Measurements from ENCODE around the gene MED16.

Gene MED16
- total RNA-seq = 33.2 to 89.8 (median 45.4) reads per million in 9 experiments

GRCh38 chr19:892894-893689 lies at the start of gene MED16, which contains the start of gene RNU6-9:
Gene MED16 (minus strand): TSS chr19:893187. CDS start chr19:891131, 2,056 bp downstream.
Gene RNU6-9 (plus strand): TSS chr19:893484.
- H3K4me3 Mint-ChIP-seq = peak within 1 kb of the TSS; percentile 95 to 96
- peak; percentile 87 to 88 (median 88) for DNase-seq
- peak; percentile 97 for ATAC-seq (replicated peaks)
- peaks cover 52% of the 10 kb centered on the region for H3K36me3 Mint-ChIP-seq (ENCODE audit: insufficient read depth)
- H3K27me3 Mint-ChIP-seq = no peaks in the 10 kb centered on the region
- H3K9me3 Mint-ChIP-seq = no peaks in the 10 kb centered on the region
- H3K4me1 Mint-ChIP-seq (ENCODE audit: low read depth in 2 of 2) = peaks cover 16 to 18% of the 10 kb centered on the region in 2 donors
- H3K27ac Mint-ChIP-seq = peak within 1 kb of the TSS; percentile 100

GRCh38 chr19:942133-942645 lies 49.2 kb upstream of the MED16 start:
- H3K4me1 Mint-ChIP-seq (ENCODE audit: low read depth in 2 of 2) = peaks cover 18 to 23% of the 10 kb centered on the region in 2 donors
- DNase-seq = no peak
- H3K27me3 Mint-ChIP-seq = no peaks in the 10 kb centered on the region
- ATAC-seq (replicated peaks) = no peak
- peaks cover 0 to 2% of the 10 kb centered on the region in 2 donors for H3K9me3 Mint-ChIP-seq
- no peak overlapping the region for H3K4me3 Mint-ChIP-seq
- no peak overlapping the region for H3K27ac Mint-ChIP-seq
- H3K36me3 Mint-ChIP-seq (ENCODE audit: insufficient read depth) = peaks cover 11% of the 10 kb centered on the region

GRCh38 chr19:941292-942132 lies 48.5 kb upstream of the MED16 start:
- Mint-ChIP-seq H3K4me1 (ENCODE audit: low read depth in 2 of 2) (peaks cover 18 to 23% of the 10 kb centered on the region in 2 donors), H3K4me3 (peak overlapping the region; percentile 71 to 72), H3K36me3 (ENCODE audit: insufficient read depth) (peaks cover 11% of the 10 kb centered on the region), H3K27me3 (no peaks in the 10 kb centered on the region), H3K27ac (peak overlapping the region; percentile 17 to 82), H3K9me3 (peaks cover 0 to 2% of the 10 kb centered on the region in 2 donors)
- DNase-seq (no peak), ATAC-seq (replicated peaks) (peak; percentile 2)

GRCh38 chr19:940591-941291 lies 47.8 kb upstream of the MED16 start:
- Mint-ChIP-seq H3K36me3 (ENCODE audit: insufficient read depth) (peaks cover 11% of the 10 kb centered on the region), H3K4me1 (ENCODE audit: low read depth in 2 of 2) (peaks cover 18 to 23% of the 10 kb centered on the region in 2 donors)
- peak; percentile 70 to 72 (median 70) for DNase-seq

GRCh38 chr19:939922-940321 lies 46.9 kb upstream of the MED16 start:
- Mint-ChIP-seq H3K4me1 (ENCODE audit: low read depth in 2 of 2) (peaks cover 18 to 21% of the 10 kb centered on the region in 2 donors), H3K27me3 (no peaks in the 10 kb centered on the region), H3K27ac (peak overlapping the region; percentile 22 to 81), H3K4me3 (peak overlapping the region; percentile 78 to 82), H3K9me3 (peaks cover 0 to 2% of the 10 kb centered on the region in 2 donors), H3K36me3 (ENCODE audit: insufficient read depth) (peaks cover 11% of the 10 kb centered on the region)
- ATAC-seq (replicated peaks) (no peak), DNase-seq (no peak)

More at GRCh38 chr19:940591-941291, 47.8 kb upstream of the MED16 start:
- peak overlapping the region; percentile 78 to 82 for H3K4me3 Mint-ChIP-seq
- peak overlapping the region; percentile 81 to 82 for H3K27ac Mint-ChIP-seq
- H3K9me3 Mint-ChIP-seq = peaks cover 0 to 2% of the 10 kb centered on the region in 2 donors
- ATAC-seq (replicated peaks) = peak; percentile 80
- H3K27me3 Mint-ChIP-seq = no peaks in the 10 kb centered on the region

DNA sequence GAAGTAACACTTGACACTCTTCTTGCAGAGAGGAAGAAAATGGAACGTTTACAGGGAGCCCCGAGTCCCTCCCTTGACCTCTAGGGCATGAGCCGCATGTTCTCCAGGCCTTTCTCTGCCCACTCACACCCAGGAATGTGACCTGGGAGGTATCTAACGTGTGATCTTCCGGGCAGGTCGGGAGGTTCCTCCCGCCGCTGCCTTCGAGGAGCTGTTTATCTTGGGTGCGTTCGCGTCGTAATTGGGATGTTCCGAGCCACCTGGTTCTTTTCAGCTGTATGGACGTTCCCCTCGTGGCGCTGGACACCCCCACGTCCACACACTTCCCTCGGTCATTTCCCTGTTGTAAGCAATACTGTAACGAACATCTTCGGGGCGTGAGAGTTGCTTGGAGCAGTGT lies 46.5 kb upstream of the MED16 start:
- Mint-ChIP-seq H3K4me3 (peak overlapping the region in 1 of 2 donors; percentile 78), H3K27me3 (no peaks in the 10 kb centered on the region), H3K9me3 (peaks cover 0 to 2% of the 10 kb centered on the region in 2 donors), H3K27ac (no peak overlapping the region), H3K4me1 (ENCODE audit: low read depth in 2 of 2) (peaks cover 18 to 19% of the 10 kb centered on the region in 2 donors), H3K36me3 (ENCODE audit: insufficient read depth) (peaks cover 11% of the 10 kb centered on the region)
- ATAC-seq (replicated peaks) (no peak), DNase-seq (no peak)

DNA sequence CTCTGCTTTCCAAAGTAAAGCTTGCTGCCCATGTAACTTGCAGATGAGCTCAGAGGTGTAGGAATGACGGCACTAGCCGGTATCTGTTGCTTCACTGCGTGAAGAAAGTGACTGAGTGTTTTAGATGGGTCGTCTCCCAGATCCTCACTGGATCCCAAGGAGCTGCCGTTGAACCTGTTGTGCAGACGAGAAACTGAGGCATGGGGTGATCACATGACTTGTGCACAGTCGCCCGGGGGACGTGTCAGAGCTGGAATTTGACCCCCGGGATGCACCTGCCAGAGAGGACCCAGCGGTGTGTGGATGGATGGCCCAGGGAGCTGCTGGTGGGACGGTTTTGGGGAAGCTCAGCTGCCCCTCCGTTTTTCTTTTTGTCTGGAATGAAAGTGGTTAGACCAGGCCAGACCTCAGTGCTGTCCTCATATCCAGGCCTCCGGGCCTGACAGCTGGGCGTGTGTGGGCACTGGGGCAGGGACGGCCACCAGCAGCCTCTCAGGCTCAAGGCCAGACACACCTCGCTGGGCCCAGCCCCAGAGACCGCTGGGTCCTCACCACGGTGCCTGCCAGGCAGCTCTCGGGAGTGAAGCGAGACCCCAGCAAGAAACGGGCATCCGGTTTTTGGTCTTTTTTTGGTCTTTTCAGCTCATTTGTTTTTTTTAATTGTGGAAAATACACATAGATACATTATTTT lies 45.4 kb upstream of the MED16 start:
- Mint-ChIP-seq H3K4me3 (no peak overlapping the region), H3K36me3 (ENCODE audit: insufficient read depth) (peaks cover 8% of the 10 kb centered on the region)

DNA sequence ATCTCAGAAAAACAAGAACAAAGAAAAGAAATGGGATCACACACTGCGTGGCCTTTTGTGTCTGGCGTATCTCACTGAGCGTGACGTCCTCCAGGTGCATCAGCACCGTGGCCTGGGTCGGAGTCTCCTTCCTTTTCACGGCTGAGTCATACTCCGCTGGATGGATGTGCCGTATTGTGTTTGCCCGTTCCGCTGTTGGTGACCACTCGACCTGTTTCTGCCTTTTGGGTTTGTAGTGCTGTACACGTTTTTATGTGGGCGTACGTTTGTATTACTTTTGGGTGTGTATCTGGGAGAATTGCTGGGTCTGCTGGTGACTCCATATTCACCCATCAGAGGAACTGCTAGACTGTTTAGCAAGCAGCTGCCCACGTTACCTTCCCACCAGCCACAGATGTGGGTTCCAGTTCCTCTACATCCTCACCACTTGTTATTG lies 44.3 kb upstream of the MED16 start:
- peak; percentile 14 for ATAC-seq (replicated peaks)

More for the DNA sequence above, 45.4 kb upstream of the MED16 start:
- H3K27ac Mint-ChIP-seq = no peak overlapping the region
- peaks cover 0 to 2% of the 10 kb centered on the region in 2 donors for H3K9me3 Mint-ChIP-seq
- DNase-seq (no peak), ATAC-seq (replicated peaks) (no peak)
- no peaks in the 10 kb centered on the region for H3K27me3 Mint-ChIP-seq
- peaks cover 18 to 19% of the 10 kb centered on the region in 2 donors for H3K4me1 Mint-ChIP-seq (ENCODE audit: low read depth in 2 of 2)

DNA sequence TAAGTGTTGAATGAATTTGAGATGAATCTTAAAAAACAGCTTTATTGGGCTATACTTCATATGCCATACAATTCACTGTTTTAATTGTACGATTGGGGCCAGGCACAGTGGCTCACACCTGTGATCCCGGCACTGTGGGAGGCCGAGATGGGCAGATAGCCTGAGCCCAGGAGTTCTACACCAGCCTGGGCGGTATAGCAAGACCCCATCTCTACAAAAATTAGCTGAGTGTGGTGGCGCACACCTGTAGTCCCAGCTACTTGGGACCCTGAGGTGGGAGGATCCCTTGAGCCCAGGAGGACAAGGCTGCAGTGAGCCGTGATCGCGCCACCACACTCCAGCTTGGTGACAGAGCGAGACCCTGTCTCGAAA lies 43.2 kb upstream of the MED16 start:
- Mint-ChIP-seq H3K36me3 (ENCODE audit: insufficient read depth) (peaks cover 13% of the 10 kb centered on the region), H3K27me3 (no peaks in the 10 kb centered on the region), H3K9me3 (peaks cover 0 to 2% of the 10 kb centered on the region in 2 donors), H3K4me1 (ENCODE audit: low read depth in 2 of 2) (peaks cover 19 to 22% of the 10 kb centered on the region in 2 donors), H3K27ac (peak overlapping the region in 1 of 2 donors; percentile 46), H3K4me3 (no peak overlapping the region)
- ATAC-seq (replicated peaks) (no peak), DNase-seq (no peak)

More for the DNA sequence above, 44.3 kb upstream of the MED16 start:
- peaks cover 21 to 24% of the 10 kb centered on the region in 2 donors for H3K4me1 Mint-ChIP-seq (ENCODE audit: low read depth in 2 of 2)
- H3K27ac Mint-ChIP-seq = no peak overlapping the region
- peaks cover 11% of the 10 kb centered on the region for H3K36me3 Mint-ChIP-seq (ENCODE audit: insufficient read depth)
- H3K4me3 Mint-ChIP-seq = no peak overlapping the region
- DNase-seq = no peak
- no peaks in the 10 kb centered on the region for H3K27me3 Mint-ChIP-seq
- H3K9me3 Mint-ChIP-seq = peaks cover 0 to 2% of the 10 kb centered on the region in 2 donors

GRCh38 chr19:934865-935479 lies 42.0 kb upstream of the MED16 start:
- no peak for ATAC-seq (replicated peaks)
- Mint-ChIP-seq H3K9me3 (peaks cover 0 to 2% of the 10 kb centered on the region in 2 donors), H3K4me3 (no peak overlapping the region), H3K27ac (peak overlapping the region in 1 of 2 donors; percentile 46), H3K4me1 (ENCODE audit: low read depth in 2 of 2) (peaks cover 14 to 17% of the 10 kb centered on the region in 2 donors), H3K27me3 (no peaks in the 10 kb centered on the region), H3K36me3 (ENCODE audit: insufficient read depth) (peaks cover 11% of the 10 kb centered on the region)
- DNase-seq = no peak

DNA sequence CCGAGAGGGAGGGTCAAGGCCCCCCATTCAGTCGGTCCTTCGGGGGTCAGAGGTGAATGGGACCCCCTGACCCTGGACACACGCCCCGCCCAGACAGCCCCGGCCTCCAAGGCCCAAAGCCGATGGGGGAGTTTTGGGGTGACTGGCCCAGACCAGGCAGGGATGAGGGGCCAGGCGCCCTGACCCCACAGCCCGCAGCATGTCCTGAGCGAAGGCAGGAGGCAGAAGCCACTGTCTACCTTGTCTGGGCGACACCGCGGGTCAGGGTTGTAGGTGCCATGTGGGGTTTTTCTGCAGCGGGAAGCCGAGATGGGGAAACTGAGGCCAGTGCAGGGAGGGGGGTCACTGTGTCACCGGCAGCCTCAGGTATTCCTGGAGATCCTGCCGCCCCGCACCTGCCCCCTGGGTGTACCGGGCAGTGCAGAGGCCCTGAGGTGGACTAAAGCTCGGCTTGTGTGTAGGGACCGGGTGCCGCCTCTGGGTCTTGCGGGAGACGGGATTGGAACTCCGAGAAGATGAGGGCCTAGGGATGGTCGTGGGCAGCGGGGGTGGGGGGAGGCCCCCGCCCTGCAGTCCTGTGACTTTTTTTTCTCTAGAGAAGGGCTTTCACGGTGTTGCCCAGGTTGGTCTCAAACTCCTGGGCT lies 41.3 kb upstream of the MED16 start:
- Mint-ChIP-seq H3K27me3 (no peaks in the 10 kb centered on the region), H3K36me3 (ENCODE audit: insufficient read depth) (peaks cover 11% of the 10 kb centered on the region)
- ATAC-seq (replicated peaks) = no peak

More for the DNA sequence above, 41.3 kb upstream of the MED16 start:
- H3K9me3 Mint-ChIP-seq = peaks cover 0 to 2% of the 10 kb centered on the region in 2 donors
- peaks cover 10 to 13% of the 10 kb centered on the region in 2 donors for H3K4me1 Mint-ChIP-seq (ENCODE audit: low read depth in 2 of 2)
- DNase-seq = no peak
- no peak overlapping the region for H3K4me3 Mint-ChIP-seq
- H3K27ac Mint-ChIP-seq = no peak overlapping the region
